GM12878 (cell line): ENCODE results near the gene PDE3B. TPM values are rescaled to one million over a fixed set of nuclear protein-coding genes. Genes with fewer than 3 reads are reported as not detected.

Experiments
- ATAC-seq: fragments of 200-7000 bp; cut with Tn5 transposase; 3 replicates; pipeline ENCODE4 v1.9.1; 2020; ENCODE audit warnings: mild to moderate bottlenecking, moderate library complexity
- BruUV-seq: library from RNA; stranded (reverse); fragments of 400-500 nt; replicated peaks from 2 replicates; lab custom pipeline; 2021; lab: Mats Ljungman, UMichigan
- CTCF ChIA-PET: fragments of 300-600 bp; sonication (Branson Sonifier 250); formaldehyde crosslinking; extraction: SDS; loops from one replicate; lab custom pipeline; 2021; ENCODE audit warnings: inconsistent platforms; lab: Yijun Ruan, JAX
- POLR2A ChIA-PET: fragments of 350-600 bp; formaldehyde crosslinking; extraction: SDS; loops from one replicate; lab custom pipeline; 2021; ENCODE audit warnings: inconsistent platforms; lab: Charles Lee
- RAD21 ChIA-PET: fragments of 300-600 bp; sonication (Branson Sonifier 250); formaldehyde crosslinking; loops from one replicate; lab custom pipeline; 2023; ENCODE audit warnings: antibody characterized with exemption; ENCODE audit not compliant: unreplicated experiment; lab: Charles Lee
- SMC1A ChIA-PET: fragments of 300-600 bp; sonication (Branson Sonifier 250); formaldehyde crosslinking; loops from one replicate; lab custom pipeline; 2023; ENCODE audit not compliant: unreplicated experiment, uncharacterized antibody; lab: Charles Lee
- DNase-seq: peaks from one replicate; pipeline ENCODE4 v3.0.0-alpha.2; 2011; ENCODE audit warnings: low read depth, low spot score
- FAIRE-seq: peaks from 3 replicates; lab custom pipeline; 2011; peaks lifted over from hg19 to GRCh38; lab: Jason Lieb, UNC
- H2AFZ ChIP-seq: 2 replicates; pipeline ENCODE4 v1.6.0; 2011; ENCODE audit warnings: low read depth, low read length, control low read depth; ENCODE audit not compliant: control insufficient read depth
- H3K27ac ChIP-seq: 2 replicates; pipeline ENCODE4 v1.5.1; 2011; ENCODE audit warnings: control low read depth; ENCODE audit not compliant: control insufficient read depth, insufficient read depth
- H3K27me3 ChIP-seq, 2 experiments: replicated peaks in 1 of 2; 2 replicates each; pipeline versions ENCODE4 v1.6.0 to v1.6.1; 2011; ENCODE audit warnings: low read length in 1 of 2; ENCODE audit not compliant: control insufficient read depth in 2 of 2, insufficient read depth in 2 of 2
- H3K36me3 ChIP-seq, 2 experiments: 2 replicates each; pipeline ENCODE4 v1.5.1; 2011; ENCODE audit warnings: low read length in 1 of 2; ENCODE audit not compliant: control insufficient read depth in 2 of 2, insufficient read depth in 2 of 2
- H3K4me1 ChIP-seq: 2 replicates; pipeline ENCODE4 v1.6.1; 2011; ENCODE audit warnings: mild to moderate bottlenecking, low read length, moderate library complexity, mixed read lengths; ENCODE audit not compliant: control insufficient read depth, insufficient read depth
- H3K4me2 ChIP-seq: 2 replicates; pipeline ENCODE4 v1.6.0; 2011; ENCODE audit warnings: control low read depth; ENCODE audit not compliant: control insufficient read depth, insufficient read depth
- H3K4me3 ChIP-seq: fragments of 200-600 bp; sonication (generic); 2 replicates; pipeline ENCODE4 v1.5.1; 2016
- H3K79me2 ChIP-seq: 2 replicates; pipeline ENCODE4 v1.6.0; 2011; ENCODE audit warnings: low read length; ENCODE audit not compliant: control insufficient read depth, insufficient read depth
- H3K9ac ChIP-seq: 2 replicates; pipeline ENCODE4 v1.8.0; 2011; ENCODE audit warnings: low read length, control low read depth, mixed read lengths; ENCODE audit not compliant: control insufficient read depth, insufficient read depth
- H3K9me3 ChIP-seq: replicated peaks from 3 replicates; pipeline ENCODE4 v1.5.1; 2011; ENCODE audit warnings: mild to moderate bottlenecking, low read length; ENCODE audit not compliant: control insufficient read depth, insufficient read depth
- H4K20me1 ChIP-seq: 2 replicates; pipeline ENCODE4 v1.6.0; 2011; ENCODE audit not compliant: control insufficient read depth, insufficient read depth
- ATF2 ChIP-seq: IDR thresholded peaks from 2 replicates; pipeline ENCODE4 v1.6.1; 2012; ENCODE audit warnings: low read length, inconsistent platforms
- GATAD2B ChIP-seq: fragments of 450-650 bp; conservative IDR thresholded peaks from 2 replicates; pipeline ENCODE4 v1.6.1; 2017; ENCODE audit warnings: low read depth, mild to moderate bottlenecking, moderate library complexity
- MYB ChIP-seq: fragments of 150-350 bp; IDR thresholded peaks from 2 replicates; pipeline ENCODE4 v1.6.1; 2014; ENCODE audit warnings: mild to moderate bottlenecking, low read depth, low read length, borderline replicate concordance
- NFIC ChIP-seq: IDR thresholded peaks from 2 replicates; pipeline ENCODE4 v1.6.1; 2012; ENCODE audit warnings: low read depth, mild to moderate bottlenecking, inconsistent platforms, low read length, moderate library complexity
- NKRF ChIP-seq: fragments of 450-650 bp; conservative IDR thresholded peaks from 2 replicates; pipeline ENCODE4 v1.6.1; 2017; ENCODE audit warnings: mild to moderate bottlenecking, moderate library complexity
- PAX8 ChIP-seq: fragments of 450-650 bp; IDR thresholded peaks from 2 replicates; pipeline ENCODE4 v1.6.1; 2017; ENCODE audit warnings: mild to moderate bottlenecking, moderate library complexity
- POLR2A ChIP-seq: IDR thresholded peaks from 2 replicates; pipeline ENCODE4 v1.6.1; 2011; ENCODE audit warnings: low read depth, mild to moderate bottlenecking, low read length
- PRDM15 ChIP-seq: fragments of 450-650 bp; formaldehyde crosslinking; IDR thresholded peaks from 2 replicates; pipeline ENCODE4 v1.4.0; 2020; ENCODE audit warnings: mild to moderate bottlenecking, moderate library complexity
- RUNX3 ChIP-seq: IDR thresholded peaks from 2 replicates; pipeline ENCODE4 v1.6.1; 2012; ENCODE audit warnings: low read length, inconsistent platforms
- SPI1 ChIP-seq: IDR thresholded peaks from 2 replicates; pipeline ENCODE4 v1.6.1; 2011; ENCODE audit warnings: low read depth, mild to moderate bottlenecking, low read length, moderate library complexity, borderline replicate concordance; ENCODE audit not compliant: insufficient read depth
- TARDBP ChIP-seq: IDR thresholded peaks from 2 replicates; pipeline ENCODE4 v1.6.1; 2016; ENCODE audit warnings: borderline replicate concordance
- ZNF24 ChIP-seq: fragments of 450-650 bp; IDR thresholded peaks from 2 replicates; pipeline ENCODE4 v1.6.1; 2017; ENCODE audit warnings: antibody characterized with exemption, mild to moderate bottlenecking
- WGBS: methylation state at CpG from one replicate; pipeline ENCODE4 v1.1.6; 2016; ENCODE audit warnings: low lambda C conversion rate; ENCODE audit not compliant: insufficient replicate concordance, insufficient coverage; ENCODE audit errors: missing lambda C conversion rate; 5-methylcytosine and 5-hydroxymethylcytosine counted together
- in situ Hi-C: fragments of 300-500 bp; cut with MboI; formaldehyde crosslinking; loops from 9 replicates; pipeline ENCODE4 v1.14.3; 2018; ENCODE audit warnings: mixed read lengths
- intact Hi-C: fragments of 100-400 bp; cut with micrococcal nuclease; formaldehyde crosslinking; loops from one replicate; pipeline ENCODE4 v1.14.2; 2022; ENCODE audit not compliant: unreplicated experiment
- polyA plus RNA-seq, 11 experiments: library from polyadenylated mRNA; depleted of rRNA in 4 of 11; unstranded in 6 of 11; stranded (reverse) in 5 of 11; fragments of >200 nt; fragmentation: Nextera tagmentation in 4 of 11; fragmentation: Illumina TruSeq in 1 of 11; extraction: Ambion mirVana in 4 of 11; extraction: Trizol in 1 of 11; gene quantifications; 1 replicate in 1 of 11; 2 replicates in 10 of 11; pipeline versions ENCODE4 v1.2.1 to v1.2.3, GENCODE V29; 2011 to 2016; ENCODE audit warnings: inconsistent platforms in 2 of 11, missing spikeins in 2 of 11, low read depth in 1 of 11
- total RNA-seq, 4 experiments: library from RNA; depleted of rRNA in 3 of 4; stranded (reverse); fragments of >200 nt in 3 of 4; fragmentation: Illumina TruSeq in 1 of 4; extraction: Trizol in 1 of 4; gene quantifications; 2 replicates each; pipeline versions ENCODE4 v1.2.1 to v1.2.3, GENCODE V29; 2013 to 2021

Gene PDE3B
- total and polyA plus RNA-seq, 10 of the 15 experiments (the other 5 are each of a cell fraction or from before 2014, with no cell fraction given) = 0.04 to 3.1 (median 1.9) TPM

GRCh38 chr11:14678350-14678749, 34.7 kb downstream of the PDE3B start:
- H3K27me3 ChIP-seq = no peaks in the 10 kb centered on the region
- TF ChIP-seq GATAD2B (no peak), SPI1 (no peak), NFIC (no peak)
- TF ChIP-seq, all 136 proteins: peak for 0
- Histone ChIP-seq H3K36me3 (no peaks in the 10 kb centered on the region), H3K4me1 (no peaks in the 10 kb centered on the region), H3K27ac (no peak overlapping the region), H3K9ac (no peak overlapping the region), H3K4me2 (no peak overlapping the region), H4K20me1 (no peaks in the 10 kb centered on the region), H3K4me3 (no peak overlapping the region), H3K9me3 (no peaks in the 10 kb centered on the region), H3K79me2 (no peaks in the 10 kb centered on the region), H2AFZ (no peak overlapping the region)
- no peak for FAIRE-seq
- in situ Hi-C loops (no loop called here), intact Hi-C loops (no loop called here)
- DNase-seq = no peak
- RAD21 ChIA-PET = no interaction called here
- BruUV-seq = no TSS peak
- SMC1A ChIA-PET = no interaction called here
- 39% methylated on average over 2 of the region's 2 CpGs for WGBS
- ATAC-seq = no peak
- POLR2A ChIA-PET = no interaction called here
- CTCF ChIA-PET = no interaction called here

GRCh38 chr11:14679662-14680061, 36.1 kb downstream of the PDE3B start:
- BruUV-seq = no TSS peak
- 38% methylated on average over 3 of the region's 3 CpGs for WGBS
- FAIRE-seq (no peak), ATAC-seq (no peak), DNase-seq (no peak)
- no peak overlapping the region for H3K27ac ChIP-seq
- H2AFZ ChIP-seq = no peak overlapping the region
- H3K4me3 ChIP-seq = no peak overlapping the region
- in situ Hi-C loops = no loop called here
- H4K20me1 ChIP-seq = no peaks in the 10 kb centered on the region
- ChIA-PET SMC1A (no interaction called here), CTCF (no interaction called here), RAD21 (no interaction called here), POLR2A (no interaction called here)
- no peak overlapping the region for H3K4me2 ChIP-seq
- H3K79me2 ChIP-seq = no peaks in the 10 kb centered on the region
- H3K4me1 ChIP-seq = no peaks in the 10 kb centered on the region
- no peaks in the 10 kb centered on the region for H3K36me3 ChIP-seq
- H3K27me3 ChIP-seq = no peaks in the 10 kb centered on the region
- no peak overlapping the region for H3K9ac ChIP-seq
- intact Hi-C loops = no loop called here
- H3K9me3 ChIP-seq = no peaks in the 10 kb centered on the region
- TF ChIP-seq MYB (no peak), TARDBP (no peak), NKRF (no peak), RUNX3 (no peak), POLR2A (no peak), PRDM15 (CRISPR knock-in tag) (no peak), ZNF24 (no peak), PAX8 (no peak), ATF2 (no peak)
